GM18511 (cell line): Measurements from ENCODE around the gene NCOR2.

Experiments used
- ATAC-seq: cut with Tn5 transposase; IDR thresholded peaks from one replicate; pipeline ENCODE4 v1.9.1; 2021; ENCODE audit warnings: mild to moderate bottlenecking, moderate library complexity; ENCODE audit not compliant: unreplicated experiment

NCOR2 gene

DNA sequence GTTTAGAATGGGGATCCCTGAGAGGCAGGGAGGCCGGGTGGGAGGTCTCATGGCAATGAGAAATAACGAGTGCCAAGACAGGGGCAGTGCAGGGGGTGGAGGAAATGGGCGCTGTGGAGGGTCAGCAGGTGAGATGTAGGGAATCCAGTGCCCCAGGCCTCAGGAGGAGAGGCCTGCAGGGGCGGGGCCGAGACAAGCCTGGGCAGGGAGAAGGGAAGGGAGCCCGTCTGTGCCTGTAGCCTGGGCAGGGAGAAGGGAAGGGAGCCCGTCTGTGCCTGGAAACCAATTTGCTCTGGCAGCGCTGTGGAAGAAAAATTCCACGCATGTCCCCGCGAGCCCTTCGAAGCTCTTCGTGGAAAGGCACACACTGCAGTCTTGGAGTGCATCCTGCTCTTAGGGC is 10.6 kb upstream of the NCOR2 start:
- no peak for ATAC-seq

GRCh38 chr12:124577374-124577773 is 10.0 kb upstream of the NCOR2 start:
- ATAC-seq = no peak

DNA sequence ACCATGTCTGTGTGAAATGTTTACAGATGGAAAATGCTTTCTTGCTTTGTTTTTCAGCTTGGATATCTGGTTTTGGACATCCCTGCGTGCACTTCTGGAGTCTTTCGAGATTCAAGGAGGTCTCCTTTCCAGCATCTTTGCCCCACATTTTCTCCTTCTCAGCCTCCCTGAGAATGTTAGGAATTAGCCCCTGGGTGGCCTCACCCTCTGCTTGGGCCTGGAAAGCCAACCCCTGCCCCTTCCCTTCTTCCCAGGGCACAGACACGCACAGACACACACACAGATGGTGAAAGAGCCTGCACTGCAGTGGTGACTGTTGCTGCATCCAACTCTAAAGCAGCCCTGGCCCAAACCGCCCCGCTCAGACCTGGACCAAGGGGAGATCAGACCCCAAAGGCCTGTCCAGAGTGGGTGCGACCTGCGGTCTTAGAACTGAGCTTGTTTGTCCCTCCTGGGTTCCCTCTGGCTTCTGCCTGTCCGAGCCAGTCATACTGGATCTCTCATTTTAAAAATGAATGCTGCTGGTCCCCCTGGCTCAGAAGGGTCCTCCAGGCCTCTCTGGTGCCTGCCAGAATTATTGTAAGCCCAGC is 8.7 kb upstream of the NCOR2 start:
- no peak for ATAC-seq

DNA sequence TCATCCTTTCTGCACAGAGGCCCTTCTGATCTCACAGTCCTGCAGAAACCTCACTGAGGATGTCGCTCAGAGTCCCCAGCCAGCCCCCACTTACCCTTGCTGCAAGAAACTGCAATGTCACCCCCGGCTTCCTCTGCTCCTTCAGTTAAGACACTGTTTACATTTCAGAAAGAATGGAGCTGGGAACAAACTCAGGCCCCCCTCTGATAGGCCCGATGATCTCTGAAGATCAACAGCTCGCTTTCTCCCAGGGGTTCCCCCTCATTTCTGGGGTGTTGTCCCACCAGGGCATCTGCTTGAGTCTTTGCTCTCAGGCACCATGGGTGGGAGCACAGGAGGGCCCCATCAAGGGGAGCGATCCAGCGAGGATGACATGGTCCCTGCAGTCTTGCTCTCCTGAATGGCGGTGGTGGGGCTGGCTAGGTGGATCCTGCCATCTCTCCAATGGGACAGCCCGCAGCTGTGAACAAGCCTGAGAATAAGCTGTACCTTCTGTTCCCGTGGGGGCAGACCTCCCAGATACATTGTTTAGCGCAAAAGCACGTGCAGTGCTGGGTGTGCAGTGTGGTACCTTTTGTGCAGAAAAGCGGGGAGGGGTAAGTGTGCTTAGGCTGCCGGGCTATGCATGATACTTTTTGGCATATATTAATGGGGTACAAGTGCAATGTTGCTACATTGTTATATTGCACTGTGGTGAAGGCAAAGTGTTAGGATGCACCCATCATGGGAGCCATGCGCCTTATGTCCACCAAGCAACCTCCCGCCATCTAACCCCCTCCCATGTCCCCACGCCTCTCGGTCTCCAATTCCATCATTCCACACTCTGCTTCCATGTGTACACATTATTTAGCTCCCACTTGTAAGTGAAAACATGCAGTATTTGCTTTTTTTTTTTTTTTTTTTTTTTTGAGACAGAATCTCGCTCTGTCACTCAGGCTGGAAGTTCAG is 6.7 kb upstream of the NCOR2 start:
- ATAC-seq = no peak

DNA sequence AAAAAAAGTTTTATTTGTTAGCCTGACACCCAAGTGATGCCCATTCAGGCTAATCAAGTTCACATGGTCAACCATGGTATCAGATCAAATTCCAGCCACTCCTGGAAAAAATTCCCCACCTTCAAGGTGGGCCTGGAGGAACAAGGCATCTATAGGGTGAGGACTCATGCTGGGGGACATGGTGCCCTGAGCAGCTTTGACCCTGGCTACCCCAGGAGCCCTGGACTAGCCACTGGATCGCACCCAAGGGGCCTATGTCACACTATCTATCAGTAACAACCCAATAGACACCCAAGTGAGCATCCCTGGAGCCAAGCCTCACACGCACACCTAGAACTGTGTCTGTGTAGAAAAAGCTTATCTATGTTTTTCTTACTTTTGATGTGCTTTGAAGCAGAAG is 4.1 kb upstream of the NCOR2 start:
- no peak for ATAC-seq

DNA sequence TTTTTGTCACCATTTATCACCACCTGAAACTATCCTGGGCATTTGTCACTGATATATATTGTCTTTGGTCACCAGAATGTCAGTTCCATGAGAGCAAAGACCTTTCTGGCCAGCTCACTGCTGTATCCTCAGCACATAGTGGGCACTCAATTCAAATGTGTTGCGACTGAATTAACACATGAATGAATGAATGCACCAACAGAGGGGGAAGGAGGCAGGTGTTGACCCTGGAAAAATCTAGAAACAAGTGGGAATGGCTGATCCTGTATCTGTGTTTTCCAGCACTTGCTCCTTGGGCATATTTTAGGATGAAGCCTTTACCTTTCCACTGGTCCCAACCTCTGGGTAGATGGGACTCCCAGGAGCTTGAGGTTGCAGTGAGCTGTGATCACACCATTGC is 3.4 kb upstream of the NCOR2 start:
- no peak for ATAC-seq

- ATAC-seq = no peak
Observed at GRCh38 chr12:124569375-124570148, 2.1 kb upstream of the NCOR2 start.

DNA sequence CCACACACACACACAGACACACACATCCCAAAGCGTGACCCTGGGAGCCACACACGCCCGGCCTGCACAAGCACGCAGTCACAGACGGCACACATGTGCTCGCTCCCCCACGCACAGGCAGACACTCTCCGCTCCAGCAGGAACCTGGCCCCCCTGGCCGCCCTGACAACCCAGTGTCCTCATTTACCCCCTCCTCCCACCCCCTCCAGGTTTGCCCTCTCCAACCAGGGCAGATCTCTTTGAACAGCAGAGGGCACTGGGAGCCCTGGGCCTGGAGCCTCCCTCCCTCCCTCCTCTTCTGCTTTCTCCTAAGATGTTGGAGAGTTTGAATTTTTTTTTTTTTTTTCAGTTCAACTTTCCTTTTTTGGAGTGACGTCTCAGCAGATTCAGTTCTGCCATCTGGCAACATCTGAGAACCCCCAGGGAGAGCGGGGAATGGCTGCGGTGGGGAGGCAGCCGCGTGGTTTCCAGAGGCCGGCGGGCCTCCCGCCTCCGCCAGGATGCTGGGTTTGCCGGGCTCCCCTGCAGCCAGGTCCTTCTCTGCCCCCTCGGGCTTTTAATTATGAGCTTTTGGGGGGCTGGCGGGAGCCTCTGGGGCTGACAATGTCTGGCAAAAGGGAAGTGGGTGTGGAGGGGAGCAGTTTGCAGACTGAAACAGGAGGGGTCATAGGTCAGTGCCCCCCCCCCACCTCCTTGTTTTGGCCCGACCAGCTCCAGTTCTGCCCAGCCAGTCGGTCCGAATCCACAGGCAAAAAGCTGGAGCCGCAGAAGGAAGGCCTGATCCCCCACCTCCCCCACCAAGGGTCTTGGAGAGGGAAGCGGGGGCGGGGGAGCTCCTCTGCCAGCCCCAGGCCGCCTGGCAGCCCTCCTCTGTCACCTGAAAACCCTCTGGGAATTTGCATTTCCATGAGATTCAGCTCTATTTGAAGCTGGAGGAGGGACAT is 1.3 kb upstream of the NCOR2 start:
- ATAC-seq = peak; percentile 31

- ATAC-seq = peak; percentile 61
Observed at GRCh38 chr12:124567673-124568373, 411 bp upstream of the NCOR2 start.

GRCh38 chr12:124566161-124566996 is 1.0 kb downstream of the NCOR2 start:
- ATAC-seq = peak; percentile 41

GRCh38 chr12:124565656-124566160 is 1.7 kb downstream of the NCOR2 start:
- no peak for ATAC-seq

GRCh38 chr12:124564971-124565491 is 2.4 kb downstream of the NCOR2 start:
- ATAC-seq = no peak

DNA sequence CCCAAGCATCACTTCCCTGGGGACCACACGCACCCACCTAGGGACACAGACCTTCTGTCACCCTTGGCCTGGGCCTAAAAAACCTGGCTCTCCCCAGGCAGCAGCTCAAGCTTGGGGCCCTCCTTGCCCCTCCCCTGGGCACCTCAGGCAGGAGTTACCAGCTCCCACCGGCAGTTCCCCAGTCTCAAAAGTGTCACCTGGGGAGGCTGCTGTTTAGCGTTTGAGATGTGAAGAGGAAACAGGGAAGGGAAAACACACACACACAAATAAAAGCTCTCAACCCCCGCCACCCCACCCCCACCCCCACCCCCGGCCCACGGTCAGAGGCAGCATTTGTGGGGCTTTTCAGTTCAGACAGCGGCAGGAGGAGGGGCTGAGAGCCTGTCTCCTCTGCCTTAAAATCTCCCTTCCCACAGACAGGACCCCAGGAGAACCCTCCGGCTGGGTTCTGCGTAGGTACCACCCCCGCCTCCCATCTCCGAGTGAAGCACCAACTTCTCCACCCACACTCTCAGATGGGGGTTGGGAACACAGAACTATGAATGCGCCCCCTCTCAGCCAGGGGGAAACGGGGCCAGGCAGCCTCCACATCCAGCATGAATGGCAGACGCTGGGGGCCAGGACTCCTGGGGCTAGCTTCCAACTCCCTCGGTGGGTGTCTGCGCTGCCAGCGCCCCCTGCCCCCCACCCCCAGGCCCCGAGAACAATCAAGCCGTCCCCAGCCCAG is 3.0 kb downstream of the NCOR2 start:
- ATAC-seq = no peak

DNA sequence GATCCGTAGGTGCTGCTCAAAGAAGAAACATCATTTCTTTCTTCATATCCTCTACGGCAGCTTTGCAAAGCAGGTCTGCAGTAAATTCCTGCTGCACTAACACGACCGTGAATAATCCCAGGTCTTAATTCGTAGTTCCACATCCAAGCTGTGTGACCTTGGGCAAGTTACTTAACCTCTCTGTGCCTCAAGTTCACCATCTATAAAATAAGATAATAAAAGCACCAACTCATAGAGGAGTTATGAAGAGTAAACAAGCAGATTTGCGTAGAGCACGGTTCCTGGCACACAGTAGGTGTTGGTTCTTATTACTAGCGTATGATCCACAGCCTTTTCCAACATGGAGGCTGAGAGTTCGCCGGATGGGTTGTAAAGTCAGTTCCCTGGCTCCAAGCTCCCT is 3.6 kb downstream of the NCOR2 start:
- no peak for ATAC-seq

DNA sequence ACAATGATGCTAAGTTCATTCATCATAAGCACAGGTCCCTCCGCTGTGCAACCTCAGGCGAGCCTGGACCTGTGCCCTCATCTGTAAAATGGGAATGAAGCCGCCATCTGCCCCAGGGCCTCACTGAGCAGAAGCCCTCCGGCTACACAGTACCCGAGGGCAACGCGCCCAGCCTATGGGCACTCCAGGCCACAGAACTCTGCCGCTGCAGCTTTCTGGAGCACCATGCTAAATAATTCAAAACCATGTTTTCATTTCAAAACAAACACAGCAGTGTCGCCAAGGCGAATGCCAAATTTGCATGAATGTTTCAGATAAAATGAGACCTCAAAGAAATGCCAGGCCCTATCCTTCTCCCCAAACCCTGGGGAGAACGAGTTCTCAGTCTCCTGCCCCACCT is 4.0 kb downstream of the NCOR2 start:
- no peak for ATAC-seq

- ATAC-seq = no peak
Observed at GRCh38 chr12:124562796-124563181, 4.6 kb downstream of the NCOR2 start.

DNA sequence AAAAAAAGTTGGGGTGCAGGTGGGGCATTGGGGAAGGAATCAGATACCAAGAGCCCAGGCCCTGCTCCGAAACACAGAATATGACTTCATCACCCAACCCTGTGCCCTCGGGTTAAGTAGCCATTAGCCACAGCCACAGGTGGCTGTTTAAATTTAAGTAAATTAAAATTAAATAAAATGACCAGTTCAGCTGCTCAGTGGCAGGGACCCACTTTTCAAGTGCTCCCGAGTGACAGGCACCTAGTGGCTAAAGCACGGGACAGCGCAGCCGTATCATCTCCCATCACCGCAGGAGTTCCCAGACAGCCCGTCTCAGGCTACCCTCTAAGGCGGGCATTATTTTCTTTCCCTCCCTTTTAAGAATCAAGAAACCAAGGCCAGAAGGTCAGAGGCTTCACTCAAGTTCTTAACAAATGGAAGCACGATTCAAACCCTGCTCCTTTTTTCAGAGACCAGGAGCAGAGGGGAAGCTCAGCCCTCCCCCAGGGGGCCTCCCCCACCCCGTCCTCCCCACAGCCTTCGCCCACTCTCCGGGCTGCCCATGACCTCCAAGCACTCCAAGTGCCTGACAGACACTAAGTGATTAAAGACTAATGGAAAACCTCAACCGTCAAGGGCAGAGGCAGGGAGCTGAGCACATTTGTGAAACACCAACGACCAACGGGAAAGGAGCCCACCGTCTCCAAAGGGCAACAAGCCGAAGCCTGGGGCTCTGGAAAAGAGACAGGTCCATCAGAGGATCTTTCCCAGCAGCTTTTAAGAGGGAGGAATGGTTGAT is 5.2 kb downstream of the NCOR2 start:
- ATAC-seq = no peak
